Motor neuron (in vitro differentiated cells): Measurements from ENCODE around the gene TRAPPC6A. TPM values are rescaled to one million over a fixed set of nuclear protein-coding genes. Genes with fewer than 3 reads are reported as not detected.

Source experiments
- ATAC-seq, 8 experiments: fragments of 200-7000 bp; cut with Tn5 transposase; replicated peaks in 6 of 8; 2 replicates each; pipeline ENCODE4 v1.8.0; 2021; ENCODE audit warnings: mild to moderate bottlenecking in 8 of 8, moderate library complexity in 8 of 8
- H3K27ac ChIP-seq, 2 donors: fragments of 250-450 bp; sonication (Bioruptor Pico); 2 replicates each; pipeline ENCODE4 v1.9.0; 2021; ENCODE audit warnings: antibody characterized with exemption in 2 of 2, mild to moderate bottlenecking in 2 of 2, moderate library complexity in 1 of 2
- H3K4me1 ChIP-seq, 2 donors: fragments of 250-450 bp; sonication (Bioruptor Pico); replicated peaks in 1 of 2; 2 replicates each; pipeline ENCODE4 v1.6.1; 2021; ENCODE audit warnings: antibody characterized with exemption in 2 of 2, mild to moderate bottlenecking in 2 of 2, moderate library complexity in 1 of 2
- H3K4me3 ChIP-seq, 5 donors: fragments of 250-450 bp; sonication (Bioruptor Pico); 2 replicates each; pipeline ENCODE4 v1.9.0; 2021; ENCODE audit warnings: antibody characterized with exemption in 5 of 5, mild to moderate bottlenecking in 5 of 5, moderate library complexity in 4 of 5
- WGBS, 10 experiments: fragments of 450-650 bp; shearing (Covaris generic); methylation state at CpG; one replicate each; pipeline ENCODE4 v1.0.0; 2022; 5-methylcytosine and 5-hydroxymethylcytosine counted together
- in situ Hi-C, 9 experiments: fragments of 400-800 bp; cut with MboI; loops; one replicate each; pipeline ENCODE4 v1.15.0; 2021; ENCODE audit warnings: low sequenced_read_pairs in 9 of 9, low pct_unique_long_range_greater_than_20kb in 2 of 9; ENCODE audit not compliant: unreplicated experiment in 9 of 9
- total RNA-seq, 8 experiments: library from RNA; unstranded; fragments of 300-600 nt; gene quantifications; 2 replicates each; pipeline versions ENCODE4 v1.2.3 to v1.2.4, GENCODE V29; 2022

Gene TRAPPC6A
- total RNA-seq, 8 experiments from 2014 or later: 16.9 to 40.8 (median 29.1) TPM

DNA sequence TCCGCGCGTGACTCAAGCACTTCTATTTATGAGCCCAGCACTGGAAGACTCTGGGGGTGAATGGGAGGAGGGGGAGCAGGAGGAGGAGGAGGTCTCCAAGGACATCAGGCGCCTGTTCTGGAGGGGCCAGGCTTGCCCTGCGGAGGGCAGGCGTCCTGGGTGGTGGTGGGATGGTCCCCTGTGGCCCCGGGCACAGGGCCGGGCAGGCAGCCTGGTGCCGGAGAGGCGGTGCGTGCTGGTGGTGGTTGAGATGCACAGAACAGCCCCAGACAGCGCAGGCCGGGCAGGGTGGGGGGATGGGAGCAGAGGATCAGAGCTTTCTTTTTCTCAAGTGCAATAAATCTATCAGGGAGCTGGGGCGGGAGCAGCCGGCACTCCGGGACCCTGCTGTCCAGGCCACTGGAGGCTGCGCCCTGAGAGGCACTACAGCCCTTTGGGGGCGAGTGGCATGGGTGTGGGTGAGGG lies 31.3 kb downstream of the TRAPPC6A start:
- peak in 5 of 8 experiments; percentile 75 to 89 (median 85) for ATAC-seq
- Histone ChIP-seq H3K27ac (peak overlapping the region; percentile 4 to 31), H3K4me1 (peaks cover 9 to 17% of the 10 kb centered on the region in 2 donors), H3K4me3 (no peak overlapping the region)
- WGBS, 10 experiments: 20% methylated on average over 1 of the region's 18 CpGs; no CpG with 5 or more reads in 9 of the 10 experiments
- in situ Hi-C loops: no loop called here

GRCh38 chr19:45146251-45146650 lies 31.8 kb downstream of the TRAPPC6A start:
- Histone ChIP-seq H3K4me3 (no peak overlapping the region), H3K27ac (peak overlapping the region; percentile 4 to 31), H3K4me1 (peaks cover 9 to 17% of the 10 kb centered on the region in 2 donors)
- no peak for ATAC-seq
- WGBS, 10 experiments: 60% methylated on average over 1 of the region's 13 CpGs; no CpG with 5 or more reads in 9 of the 10 experiments
- in situ Hi-C loops: no loop called here

DNA sequence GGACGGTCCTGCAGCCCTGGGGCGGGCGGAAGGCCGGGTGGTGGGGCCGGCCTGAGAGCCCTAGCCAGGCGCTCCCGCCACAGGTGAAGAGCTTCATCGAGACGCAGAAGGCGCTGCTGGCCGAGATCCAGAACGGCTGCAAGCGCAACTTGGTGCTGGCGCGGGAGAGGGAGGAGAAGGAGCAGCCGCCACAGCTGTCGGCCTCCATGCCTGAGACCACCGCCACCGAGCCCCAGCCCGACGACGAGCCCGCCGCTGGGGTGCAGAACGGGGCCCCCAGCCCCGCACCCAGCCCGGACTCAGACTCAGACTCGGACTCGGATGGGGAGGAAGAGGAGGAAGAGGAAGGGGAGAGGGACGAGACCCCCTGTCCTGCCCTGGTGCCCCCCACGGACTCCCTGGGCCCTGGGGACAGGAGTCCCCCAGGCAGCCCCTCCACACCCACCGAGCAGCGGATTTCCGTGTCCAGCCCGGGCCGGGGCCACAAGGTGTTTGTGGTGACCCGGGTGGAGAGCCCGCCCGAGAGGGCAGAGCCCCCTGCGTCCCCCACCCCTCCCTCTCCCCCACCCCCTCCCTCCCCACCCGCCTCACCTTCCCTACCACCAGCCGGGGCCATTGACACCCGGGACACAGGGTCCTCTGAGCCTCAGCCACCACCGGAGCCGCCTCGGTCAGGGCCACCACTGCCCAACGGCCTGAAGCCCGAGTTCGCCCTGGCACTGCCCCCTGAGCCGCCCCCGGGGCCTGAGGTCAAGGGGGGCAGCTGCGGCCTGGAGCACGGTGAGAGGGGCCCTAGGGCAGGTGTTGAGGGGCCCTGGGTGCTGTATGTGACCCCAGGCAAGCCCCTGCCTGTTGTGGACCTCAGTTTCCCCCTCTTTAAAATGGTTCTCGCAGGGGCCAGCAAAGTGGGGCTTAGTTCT lies 32.5 kb downstream of the TRAPPC6A start:
- peaks cover 9 to 17% of the 10 kb centered on the region in 2 donors for H3K4me1 ChIP-seq
- no peak overlapping the region for H3K27ac ChIP-seq
- no peak overlapping the region for H3K4me3 ChIP-seq
- 89 to 97% (median 89%) methylated on average over 5 to 7 of the region's 54 CpGs; no CpG with 5 or more reads in 7 of the 10 experiments for WGBS, 10 experiments
- no peak for ATAC-seq
- in situ Hi-C loops: no loop called here

- WGBS, 10 experiments: 77 to 100% (median 100%) methylated on average over 1 to 6 of the region's 53 CpGs; no CpG with 5 or more reads in 5 of the 10 experiments
- H3K27ac ChIP-seq: no peak overlapping the region
Measured at GRCh38 chr19:45144431-45145269, 33.4 kb downstream of the TRAPPC6A start.

GRCh38 chr19:45142726-45143110 lies 35.3 kb downstream of the TRAPPC6A start:
- in situ Hi-C loops: no loop called here
- H3K27ac ChIP-seq: no peak overlapping the region
- peaks cover 9 to 17% of the 10 kb centered on the region in 2 donors for H3K4me1 ChIP-seq
- WGBS, 10 experiments: 56 to 88% methylated on average over 3 of the region's 9 CpGs; no CpG with 5 or more reads in 8 of the 10 experiments
- ATAC-seq: no peak
- no peak overlapping the region for H3K4me3 ChIP-seq

More at GRCh38 chr19:45144431-45145269, 33.4 kb downstream of the TRAPPC6A start:
- ATAC-seq: no peak
- Histone ChIP-seq H3K4me1 (peaks cover 9 to 17% of the 10 kb centered on the region in 2 donors), H3K4me3 (no peak overlapping the region)
- in situ Hi-C loops: no loop called here

DNA sequence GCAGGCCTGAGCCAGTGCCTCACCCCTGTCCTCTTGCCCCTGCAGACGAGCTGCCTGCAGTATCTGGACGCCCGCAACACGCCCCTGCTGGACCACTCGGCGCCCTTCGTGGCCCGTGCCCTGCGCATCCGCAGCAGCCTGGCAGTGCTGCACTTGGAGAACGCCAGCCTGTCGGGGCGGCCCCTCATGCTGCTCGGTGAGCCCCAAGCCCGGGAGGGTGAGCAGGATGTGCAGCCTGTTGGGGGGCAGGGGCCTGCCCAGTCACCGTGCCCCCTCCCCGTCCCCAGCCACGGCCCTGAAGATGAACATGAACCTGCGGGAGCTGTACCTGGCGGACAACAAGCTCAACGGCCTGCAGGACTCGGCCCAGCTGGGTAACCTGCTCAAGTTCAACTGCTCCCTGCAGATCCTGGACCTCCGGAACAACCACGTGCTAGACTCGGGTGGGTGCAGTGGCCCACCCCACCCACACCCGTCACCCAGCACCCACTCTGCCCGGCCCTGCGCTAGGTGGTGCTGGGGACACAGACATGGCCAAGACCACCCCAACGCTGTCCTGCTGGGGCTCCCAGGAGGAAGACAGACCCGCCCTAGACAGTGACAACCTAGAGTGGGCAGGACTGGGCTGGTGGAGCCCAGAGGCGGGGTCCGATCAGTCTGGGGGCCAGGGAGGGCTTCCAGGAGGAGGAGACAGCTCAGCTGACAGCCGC lies 35.9 kb downstream of the TRAPPC6A start:
- WGBS, 10 experiments: 93 to 97% methylated on average over 3 to 10 of the region's 33 CpGs; no CpG with 5 or more reads in 8 of the 10 experiments
- H3K27ac ChIP-seq: no peak overlapping the region
- in situ Hi-C loops: no loop called here

DNA sequence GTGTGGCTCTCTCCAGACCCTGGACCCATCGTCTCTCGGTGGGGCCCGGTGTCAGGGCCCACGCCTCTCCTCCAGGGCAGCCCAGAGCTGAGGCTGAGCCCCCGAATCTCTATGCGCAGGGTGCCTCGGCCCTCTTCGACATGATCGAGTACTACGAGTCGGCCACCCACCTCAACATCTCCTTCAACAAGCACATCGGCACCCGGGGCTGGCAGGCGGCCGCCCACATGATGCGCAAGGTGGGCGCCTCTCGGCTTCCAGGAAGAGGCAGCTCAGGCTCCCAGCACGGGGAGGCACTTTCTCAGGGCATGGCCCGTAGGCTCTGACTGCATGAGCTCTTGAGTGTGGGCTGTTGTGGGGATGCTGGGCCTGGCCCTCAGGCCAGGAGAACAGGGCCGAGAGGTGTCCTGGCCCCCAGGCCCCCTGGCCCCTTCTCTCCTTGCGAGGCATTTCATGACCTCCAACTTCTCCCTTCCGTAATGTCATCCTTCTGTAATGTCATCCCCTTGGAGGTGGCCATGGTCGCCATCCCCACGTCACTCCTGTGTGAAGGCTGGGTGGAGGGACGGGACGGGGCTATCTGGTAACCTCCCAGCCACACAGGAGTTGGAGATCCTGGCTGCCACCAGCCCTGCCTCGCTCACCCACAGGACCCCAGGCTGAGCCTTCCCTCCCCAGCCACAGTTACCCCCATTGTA lies 36.7 kb downstream of the TRAPPC6A start:
- in situ Hi-C loops: no loop called here
- Histone ChIP-seq H3K4me1 (peaks cover 8 to 14% of the 10 kb centered on the region in 2 donors), H3K27ac (no peak overlapping the region), H3K4me3 (no peak overlapping the region)
- WGBS, 10 experiments: 93 to 100% (median 100%) methylated on average over 1 to 8 of the region's 28 CpGs; no CpG with 5 or more reads in 7 of the 10 experiments
- ATAC-seq: no peak

More for the DNA sequence above, 35.9 kb downstream of the TRAPPC6A start:
- Histone ChIP-seq H3K4me3 (no peak overlapping the region), H3K4me1 (peaks cover 12 to 14% of the 10 kb centered on the region in 2 donors)
- no peak for ATAC-seq

- Histone ChIP-seq H3K4me1 (peaks cover 7 to 17% of the 10 kb centered on the region in 2 donors), H3K27ac (no peak overlapping the region), H3K4me3 (no peak overlapping the region)
- no peak for ATAC-seq
- in situ Hi-C loops: no loop called here
- WGBS, 10 experiments: 70% methylated on average over 2 of the region's 11 CpGs; no CpG with 5 or more reads in 9 of the 10 experiments
Measured at GRCh38 chr19:45140533-45140932, 37.5 kb downstream of the TRAPPC6A start.

DNA sequence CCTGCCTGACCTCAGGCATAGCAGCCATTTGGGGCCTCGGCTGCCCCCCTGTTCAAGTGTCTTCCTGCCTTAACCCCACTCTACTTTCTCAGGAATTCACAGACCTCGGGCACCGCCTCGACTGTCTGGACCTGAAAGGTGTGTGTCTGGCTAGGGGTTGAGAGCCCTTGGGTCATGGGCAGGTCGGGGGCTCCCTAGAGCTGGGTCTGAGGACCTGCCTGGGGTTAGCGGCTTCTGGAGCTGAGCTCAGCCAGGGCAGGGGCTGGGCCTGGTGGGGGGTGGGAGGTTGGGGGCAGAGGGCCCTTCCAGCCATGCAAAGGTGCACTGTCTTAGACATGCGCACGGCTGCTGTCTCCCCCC lies 37.9 kb downstream of the TRAPPC6A start:
- peaks cover 7 to 17% of the 10 kb centered on the region in 2 donors for H3K4me1 ChIP-seq
- in situ Hi-C loops: no loop called here
- 100% methylated on average over 3 of the region's 8 CpGs; no CpG with 5 or more reads in 9 of the 10 experiments for WGBS, 10 experiments
- no peak for ATAC-seq
- H3K4me3 ChIP-seq: no peak overlapping the region
- no peak overlapping the region for H3K27ac ChIP-seq

GRCh38 chr19:45139286-45140143 lies 38.5 kb downstream of the TRAPPC6A start:
- 98 to 100% (median 100%) methylated on average over 1 to 7 of the region's 24 CpGs; no CpG with 5 or more reads in 5 of the 10 experiments for WGBS, 10 experiments
- H3K27ac ChIP-seq: no peak overlapping the region
- in situ Hi-C loops: no loop called here
- ATAC-seq: no peak
- H3K4me1 ChIP-seq: peaks cover 7 to 17% of the 10 kb centered on the region in 2 donors
- no peak overlapping the region for H3K4me3 ChIP-seq

DNA sequence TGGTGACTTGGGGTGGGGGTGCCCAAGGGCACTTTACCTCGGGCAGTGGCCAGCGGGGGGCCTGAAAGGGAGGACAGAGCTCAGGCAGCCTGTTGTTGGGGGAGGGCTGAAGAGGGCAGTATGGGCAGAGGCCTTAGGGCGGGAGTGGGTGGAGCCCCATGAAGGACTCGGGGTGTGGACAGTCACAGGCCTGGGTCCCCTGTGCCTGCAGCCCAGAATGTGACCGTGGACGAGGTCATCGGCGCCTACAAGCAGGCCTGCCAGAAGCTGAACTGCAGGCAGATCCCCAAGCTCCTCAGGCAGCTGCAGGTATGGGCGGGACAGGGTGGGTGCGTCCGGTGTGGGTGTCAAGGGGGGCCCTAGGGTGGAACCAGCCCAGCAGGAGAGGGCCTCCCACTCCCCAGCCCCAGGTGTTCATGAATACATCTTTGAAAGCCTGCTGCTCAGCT lies 39.7 kb downstream of the TRAPPC6A start:
- Histone ChIP-seq H3K4me3 (no peak overlapping the region), H3K27ac (no peak overlapping the region), H3K4me1 (peaks cover 7 to 17% of the 10 kb centered on the region in 2 donors)
- in situ Hi-C loops: no loop called here
- ATAC-seq: peak in 7 of 8 experiments; percentile 14 to 66 (median 50)
- no CpG with 5 or more reads among the region's 11 CpGs for WGBS, 10 experiments
